Measurements from ENCODE around the gene ADAM8. TPM values are rescaled to one million over a fixed set of nuclear protein-coding genes. Genes with fewer than 3 reads are reported as not detected.
"Not testable (repeated sequence)": the region's sequence is repeated elsewhere in the genome, so short reads cannot be mapped to it uniquely, and the experiment has no call there.

ADAM8 gene
- total RNA-seq, 1 donor from 2014 or later = 3.6 TPM

GRCh38 chr10:133266056-133266795, 10.4 kb downstream of the ADAM8 start:
- no peaks in the 10 kb centered on the region for H3K9me3 Mint-ChIP-seq
- no peak for DNase-seq (ENCODE audit: low read depth, low spot score)
- peaks cover 25% of the 10 kb centered on the region for H3K27me3 Mint-ChIP-seq (ENCODE audit: low read depth)
- no peak overlapping the region for H3K27ac Mint-ChIP-seq (ENCODE audit: unreplicated experiment)
- TF ChIP-seq, protein P1, sequence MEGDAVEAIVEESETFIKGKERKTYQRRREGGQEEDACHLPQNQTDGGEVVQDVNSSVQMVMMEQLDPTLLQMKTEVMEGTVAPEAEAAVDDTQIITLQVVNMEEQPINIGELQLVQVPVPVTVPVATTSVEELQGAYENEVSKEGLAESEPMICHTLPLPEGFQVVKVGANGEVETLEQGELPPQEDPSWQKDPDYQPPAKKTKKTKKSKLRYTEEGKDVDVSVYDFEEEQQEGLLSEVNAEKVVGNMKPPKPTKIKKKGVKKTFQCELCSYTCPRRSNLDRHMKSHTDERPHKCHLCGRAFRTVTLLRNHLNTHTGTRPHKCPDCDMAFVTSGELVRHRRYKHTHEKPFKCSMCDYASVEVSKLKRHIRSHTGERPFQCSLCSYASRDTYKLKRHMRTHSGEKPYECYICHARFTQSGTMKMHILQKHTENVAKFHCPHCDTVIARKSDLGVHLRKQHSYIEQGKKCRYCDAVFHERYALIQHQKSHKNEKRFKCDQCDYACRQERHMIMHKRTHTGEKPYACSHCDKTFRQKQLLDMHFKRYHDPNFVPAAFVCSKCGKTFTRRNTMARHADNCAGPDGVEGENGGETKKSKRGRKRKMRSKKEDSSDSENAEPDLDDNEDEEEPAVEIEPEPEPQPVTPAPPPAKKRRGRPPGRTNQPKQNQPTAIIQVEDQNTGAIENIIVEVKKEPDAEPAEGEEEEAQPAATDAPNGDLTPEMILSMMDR (conservative IDR thresholded peaks at IDR 0.05) = no peak
- H3K4me1 Mint-ChIP-seq = peaks cover 6% of the 10 kb centered on the region
- no peak overlapping the region for H3K4me3 Mint-ChIP-seq
- no peaks in the 10 kb centered on the region for H3K36me3 Mint-ChIP-seq (ENCODE audit: low read depth)

GRCh38 chr10:133265052-133265451, 11.6 kb downstream of the ADAM8 start:
- H3K4me3 Mint-ChIP-seq; H3K4me1 Mint-ChIP-seq; H3K27ac Mint-ChIP-seq (ENCODE audit: unreplicated experiment); H3K36me3 Mint-ChIP-seq (ENCODE audit: low read depth); DNase-seq (ENCODE audit: low read depth, low spot score); H3K9me3 Mint-ChIP-seq: not testable (repeated sequence)
- peaks cover 27% of the 10 kb centered on the region for H3K27me3 Mint-ChIP-seq (ENCODE audit: low read depth)

- TF ChIP-seq, protein P1 (conservative IDR thresholded peaks at IDR 0.05) = no peak
- DNase-seq (ENCODE audit: low read depth, low spot score) = no peak
- Mint-ChIP-seq H3K9me3 (no peaks in the 10 kb centered on the region), H3K4me3 (no peak overlapping the region), H3K27ac (ENCODE audit: unreplicated experiment) (no peak overlapping the region), H3K36me3 (ENCODE audit: low read depth) (no peaks in the 10 kb centered on the region), H3K27me3 (ENCODE audit: low read depth) (peaks cover 32% of the 10 kb centered on the region), H3K4me1 (peaks cover 6% of the 10 kb centered on the region)
Measured at GRCh38 chr10:133264461-133264860, 12.2 kb downstream of the ADAM8 start.

DNA sequence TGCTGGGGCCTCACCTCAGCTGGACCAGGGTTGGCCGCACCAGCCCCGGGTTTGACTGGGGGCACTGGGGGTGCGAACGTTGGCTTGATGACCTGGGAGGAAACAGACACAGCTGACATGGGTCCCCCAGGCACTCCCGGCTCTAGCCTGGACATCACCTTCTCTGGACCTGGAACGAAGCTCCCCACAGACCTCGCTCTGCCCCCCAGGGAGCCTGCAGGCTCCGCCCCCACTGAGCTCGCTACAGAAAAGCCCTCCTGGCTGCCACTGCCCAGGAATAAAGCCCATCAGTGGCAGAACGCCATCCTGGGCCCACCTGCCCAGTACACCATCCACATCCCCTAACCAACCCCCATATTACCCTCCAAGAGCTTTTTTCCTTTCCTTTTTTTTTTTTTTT, 13.0 kb downstream of the ADAM8 start:
- H3K4me3 Mint-ChIP-seq = no peak overlapping the region
- H3K36me3 Mint-ChIP-seq (ENCODE audit: low read depth) = no peaks in the 10 kb centered on the region

DNA sequence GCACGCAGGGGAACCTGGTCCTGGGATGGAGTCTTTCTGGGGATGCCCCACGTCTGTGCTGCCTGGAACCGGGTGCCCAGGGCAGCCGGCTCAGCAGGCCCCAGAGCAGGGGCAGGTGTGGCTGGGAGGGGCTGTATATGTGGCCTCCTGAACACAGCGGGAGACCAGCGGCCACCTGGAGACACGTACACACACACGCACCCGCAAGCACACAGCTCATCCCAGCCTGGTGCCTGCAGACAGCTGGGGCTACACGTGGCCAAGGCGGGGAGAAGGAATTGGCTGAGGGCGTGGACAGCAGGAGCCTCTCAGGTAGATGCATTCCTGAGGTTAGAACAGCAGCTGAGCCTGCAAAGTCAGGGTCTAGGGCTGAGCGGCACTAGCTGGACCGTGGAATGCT, 14.0 kb downstream of the ADAM8 start:
- Mint-ChIP-seq H3K9me3 (no peaks in the 10 kb centered on the region), H3K4me3 (peak overlapping the region; percentile 83), H3K4me1 (peaks cover 9% of the 10 kb centered on the region), H3K27ac (ENCODE audit: unreplicated experiment) (no peak overlapping the region), H3K36me3 (ENCODE audit: low read depth) (no peaks in the 10 kb centered on the region), H3K27me3 (ENCODE audit: low read depth) (peaks cover 36% of the 10 kb centered on the region)
- DNase-seq (ENCODE audit: low read depth, low spot score) = no peak
- TF ChIP-seq, protein P1 (conservative IDR thresholded peaks at IDR 0.05) = no peak

More for the DNA sequence above, 13.0 kb downstream of the ADAM8 start:
- Mint-ChIP-seq H3K27me3 (ENCODE audit: low read depth) (peaks cover 35% of the 10 kb centered on the region), H3K27ac (ENCODE audit: unreplicated experiment) (no peak overlapping the region), H3K9me3 (no peaks in the 10 kb centered on the region), H3K4me1 (peaks cover 9% of the 10 kb centered on the region)
- DNase-seq (ENCODE audit: low read depth, low spot score) = no peak
- TF ChIP-seq, protein P1 (conservative IDR thresholded peaks at IDR 0.05) = no peak

GRCh38 chr10:133261726-133262325, 14.8 kb downstream of the ADAM8 start:
- TF ChIP-seq, protein P1 (conservative IDR thresholded peaks at IDR 0.05) = no peak
- DNase-seq (ENCODE audit: low read depth, low spot score) = peak; percentile 70
- Mint-ChIP-seq H3K36me3 (ENCODE audit: low read depth) (no peaks in the 10 kb centered on the region), H3K4me1 (peaks cover 9% of the 10 kb centered on the region), H3K27me3 (ENCODE audit: low read depth) (peaks cover 44% of the 10 kb centered on the region), H3K9me3 (no peaks in the 10 kb centered on the region), H3K27ac (ENCODE audit: unreplicated experiment) (no peak overlapping the region), H3K4me3 (peak overlapping the region; percentile 83)
